SU-DHL-6 (cell line): Measurements from ENCODE around the gene XRCC4.

Experiments used
- H2AFZ ChIP-seq: fragments of 200-600 bp; sonication (generic); 2 replicates; pipeline ENCODE4 v1.6.1; 2014; ENCODE audit warnings: low read depth, mild to moderate bottlenecking, moderate library complexity, mixed read lengths, antibody characterized with exemption, low read length; ENCODE audit not compliant: severe bottlenecking
- H3F3A ChIP-seq: fragments of 200-600 bp; shearing (Covaris generic); 2 replicates; pipeline ENCODE4 v1.6.0; 2016; ENCODE audit warnings: antibody characterized with exemption, mild to moderate bottlenecking; ENCODE audit not compliant: insufficient read depth
- H3K27ac ChIP-seq: fragments of 200-600 bp; sonication (generic); 2 replicates; pipeline ENCODE4 v1.5.1; 2016; ENCODE audit warnings: low read depth, mild to moderate bottlenecking, low read length, moderate library complexity, mixed read lengths
- H3K27me3 ChIP-seq: fragments of 200-600 bp; sonication (generic), shearing (Covaris generic); 2 replicates; pipeline ENCODE4 v1.6.0; 2014; ENCODE audit warnings: mild to moderate bottlenecking, low read length
- H3K36me3 ChIP-seq: fragments of 200-600 bp; sonication (generic); 2 replicates; pipeline ENCODE4 v1.6.1; 2014; ENCODE audit warnings: mild to moderate bottlenecking, low read length, mixed read lengths
- H3K4me2 ChIP-seq: fragments of 300-600, 200-600 bp; shearing (Covaris generic), sonication (generic); 2 replicates; pipeline ENCODE4 v1.6.0; 2014; ENCODE audit warnings: low read length, low read depth, mild to moderate bottlenecking; ENCODE audit not compliant: poor library complexity, severe bottlenecking
- H3K4me3 ChIP-seq: fragments of 200-600 bp; sonication (generic); 2 replicates; pipeline ENCODE4 v1.5.1; 2014; ENCODE audit warnings: antibody characterized with exemption, low read length, mild to moderate bottlenecking, mixed read lengths; ENCODE audit not compliant: insufficient read depth, poor library complexity, severe bottlenecking
- H3K79me2 ChIP-seq: fragments of 200-600 bp; sonication (generic); 2 replicates; pipeline ENCODE4 v1.6.1; 2014; ENCODE audit warnings: mild to moderate bottlenecking, low read length, moderate library complexity; ENCODE audit not compliant: insufficient read depth
- H3K9ac ChIP-seq: fragments of 200-600 bp; sonication (generic); 2 replicates; pipeline ENCODE4 v1.7.0; 2014; ENCODE audit warnings: mild to moderate bottlenecking, low read length
- H3K9me2 ChIP-seq: fragments of 200-600 bp; sonication (generic); replicated peaks from 2 replicates; pipeline ENCODE4 v1.6.1; 2014; ENCODE audit warnings: low read length; ENCODE audit not compliant: insufficient read depth
- H3K9me3 ChIP-seq: fragments of 200-600 bp; sonication (generic); 2 replicates; pipeline ENCODE4 v1.6.1; 2014; ENCODE audit warnings: low read length, mixed read lengths; ENCODE audit not compliant: insufficient read depth
- H4K20me1 ChIP-seq: fragments of 200-600 bp; sonication (generic); 2 replicates; pipeline ENCODE4 v1.6.1; 2014; ENCODE audit warnings: low read depth, mild to moderate bottlenecking, antibody characterized with exemption, low read length, moderate library complexity, mixed read lengths
- CTCF ChIP-seq: fragments of 200-600 bp; sonication (generic); IDR thresholded peaks from one replicate; pipeline ENCODE4 v1.5.1; 2017; ENCODE audit warnings: antibody characterized with exemption, mild to moderate bottlenecking, low read length, moderate library complexity; ENCODE audit not compliant: insufficient read depth, poor library complexity, severe bottlenecking
- EZH2phosphoT487 ChIP-seq: fragments of 200-600 bp; sonication (generic), shearing (Covaris generic); conservative IDR thresholded peaks from 2 replicates; pipeline ENCODE4 v1.6.1; 2018; ENCODE audit warnings: mild to moderate bottlenecking, antibody characterized with exemption, low read length, moderate library complexity, mixed read lengths

XRCC4 gene

GRCh38 chr5:83034036-83034435 lies 43.3 kb upstream of the XRCC4 start:
- no peak overlapping the region for H3K4me2 ChIP-seq
- no peak overlapping the region for H3K9ac ChIP-seq
- H4K20me1 ChIP-seq = no peaks in the 10 kb centered on the region
- H3K9me2 ChIP-seq = no peaks in the 10 kb centered on the region
- H3K27ac ChIP-seq = no peak overlapping the region
- H3K4me3 ChIP-seq = no peak overlapping the region
- H3K27me3 ChIP-seq = no peaks in the 10 kb centered on the region
- H3K9me3 ChIP-seq = no peaks in the 10 kb centered on the region
- no peaks in the 10 kb centered on the region for H3K79me2 ChIP-seq
- no peaks in the 10 kb centered on the region for H3K36me3 ChIP-seq
- no peaks in the 10 kb centered on the region for H3F3A ChIP-seq
- TF ChIP-seq CTCF = no peak
- TF ChIP-seq EZH2phosphoT487 = no peak
- no peak overlapping the region for H2AFZ ChIP-seq

- Histone ChIP-seq H3K27me3 (no peaks in the 10 kb centered on the region), H3K36me3 (no peaks in the 10 kb centered on the region), H3K9me2 (no peaks in the 10 kb centered on the region), H2AFZ (no peak overlapping the region), H3K4me2 (no peak overlapping the region), H3K27ac (no peak overlapping the region), H3K79me2 (no peaks in the 10 kb centered on the region), H3K9me3 (no peaks in the 10 kb centered on the region), H3F3A (no peaks in the 10 kb centered on the region), H3K9ac (no peak overlapping the region), H3K4me3 (no peak overlapping the region), H4K20me1 (no peaks in the 10 kb centered on the region)
- TF ChIP-seq EZH2phosphoT487 = no peak
- no peak for TF ChIP-seq CTCF
Observed at GRCh38 chr5:83034528-83035207, 42.7 kb upstream of the XRCC4 start.

GRCh38 chr5:83035373-83036100 lies 41.8 kb upstream of the XRCC4 start:
- H3K4me3 ChIP-seq = no peak overlapping the region
- no peaks in the 10 kb centered on the region for H3K79me2 ChIP-seq
- H4K20me1 ChIP-seq = no peaks in the 10 kb centered on the region
- no peak overlapping the region for H3K9ac ChIP-seq
- no peaks in the 10 kb centered on the region for H3K36me3 ChIP-seq
- H3K27me3 ChIP-seq = no peaks in the 10 kb centered on the region
- no peak overlapping the region for H3K4me2 ChIP-seq
- no peak for TF ChIP-seq CTCF
- no peak for TF ChIP-seq EZH2phosphoT487
- no peaks in the 10 kb centered on the region for H3F3A ChIP-seq
- H2AFZ ChIP-seq = no peak overlapping the region
- H3K9me2 ChIP-seq = no peaks in the 10 kb centered on the region
- no peaks in the 10 kb centered on the region for H3K9me3 ChIP-seq
- H3K27ac ChIP-seq = no peak overlapping the region
